Mesenchymal stem cell (in vitro differentiated cells and primary cell): ENCODE measurements around the gene DMD.

Experiments
- DNase-seq: peaks from one replicate; pipeline ENCODE4 v3.0.0-alpha.2; 2013
- H2AFZ ChIP-seq: one replicate; pipeline ENCODE4 v1.6.1; 2013; ENCODE audit warnings: low read depth, mild to moderate bottlenecking, control low read depth, inconsistent platforms, low read length, moderate library complexity
- H2AK5ac ChIP-seq: 2 replicates; pipeline ENCODE4 v1.6.1; 2013; ENCODE audit warnings: low read length, moderate library complexity, mild to moderate bottlenecking, inconsistent platforms; ENCODE audit not compliant: severe bottlenecking
- H2BK120ac ChIP-seq: one replicate; pipeline ENCODE4 v1.6.1; 2013; ENCODE audit warnings: low read depth, mild to moderate bottlenecking, inconsistent platforms, low read length, moderate library complexity
- H2BK12ac ChIP-seq, 2 experiments: one replicate each; pipeline ENCODE4 v1.6.1; 2013; ENCODE audit warnings: inconsistent platforms in 2 of 2, low read length in 2 of 2, mild to moderate bottlenecking in 2 of 2, moderate library complexity in 2 of 2, control low read depth in 1 of 2
- H2BK15ac ChIP-seq: one replicate; pipeline ENCODE4 v1.6.1; 2013; ENCODE audit warnings: mild to moderate bottlenecking, low read depth, inconsistent platforms; ENCODE audit not compliant: poor library complexity, severe bottlenecking
- H2BK5ac ChIP-seq: 2 replicates; pipeline ENCODE4 v1.6.1; 2013; ENCODE audit warnings: low read depth, mild to moderate bottlenecking, low read length, control low read depth, inconsistent platforms; ENCODE audit not compliant: poor library complexity, severe bottlenecking
- H3K14ac ChIP-seq, 2 experiments: one replicate each; pipeline ENCODE4 v1.6.1; 2013; ENCODE audit warnings: inconsistent platforms in 2 of 2, low read length in 2 of 2, control low read depth in 1 of 2, mild to moderate bottlenecking in 1 of 2, moderate library complexity in 1 of 2
- H3K18ac ChIP-seq, 2 experiments: one replicate each; pipeline ENCODE4 v1.6.1; 2013; ENCODE audit warnings: inconsistent platforms in 2 of 2, low read length in 2 of 2, control low read depth in 1 of 2, low read depth in 1 of 2, mild to moderate bottlenecking in 1 of 2
- H3K23ac ChIP-seq, 2 experiments: one replicate each; pipeline ENCODE4 v1.6.1; 2013; ENCODE audit warnings: inconsistent platforms in 2 of 2, low read length in 2 of 2, mild to moderate bottlenecking in 2 of 2, moderate library complexity in 2 of 2, control low read depth in 1 of 2
- H3K27ac ChIP-seq: 2 replicates; pipeline ENCODE4 v1.5.1; 2013; ENCODE audit warnings: mild to moderate bottlenecking, moderate library complexity, low read length, control low read depth, inconsistent platforms; ENCODE audit not compliant: poor library complexity, severe bottlenecking
- H3K27me3 ChIP-seq, 2 experiments: 2 replicates each; pipeline versions ENCODE4 v1.6.1 to v1.7.0; 2013; ENCODE audit warnings: low read length in 2 of 2, mild to moderate bottlenecking in 2 of 2, moderate library complexity in 2 of 2, control low read depth in 1 of 2, inconsistent platforms in 1 of 2; ENCODE audit not compliant: control insufficient read depth in 1 of 2, insufficient read depth in 1 of 2
- H3K36me3 ChIP-seq, 2 experiments: 2 replicates each; pipeline versions ENCODE4 v1.6.1 to v1.7.0; 2013; ENCODE audit warnings: low read length in 2 of 2, control low read depth in 1 of 2, inconsistent platforms in 1 of 2, low read depth in 1 of 2, mild to moderate bottlenecking in 1 of 2; ENCODE audit not compliant: insufficient read depth in 2 of 2, control insufficient read depth in 1 of 2
- H3K4ac ChIP-seq, 2 experiments: one replicate each; pipeline ENCODE4 v1.6.1; 2013; ENCODE audit warnings: inconsistent platforms in 2 of 2, low read length in 2 of 2, mild to moderate bottlenecking in 2 of 2, moderate library complexity in 2 of 2, control low read depth in 1 of 2, low read depth in 1 of 2
- H3K4me1 ChIP-seq: 2 replicates; pipeline ENCODE4 v1.6.1; 2013; ENCODE audit warnings: low read depth, low read length, control low read depth; ENCODE audit not compliant: control insufficient read depth, insufficient read depth
- H3K4me2 ChIP-seq: 2 replicates; pipeline ENCODE4 v1.6.1; 2013; ENCODE audit warnings: low read length, mild to moderate bottlenecking, inconsistent platforms; ENCODE audit not compliant: poor library complexity, severe bottlenecking
- H3K4me3 ChIP-seq, 2 experiments: 2 replicates each; pipeline versions ENCODE4 v1.5.1 to v1.7.0; 2013; ENCODE audit warnings: low read length in 2 of 2, mild to moderate bottlenecking in 2 of 2, control low read depth in 1 of 2, low read depth in 1 of 2; ENCODE audit not compliant: insufficient read depth in 1 of 2
- H3K79me1 ChIP-seq: replicated peaks from 2 replicates; pipeline ENCODE4 v1.6.1; 2013; ENCODE audit warnings: mild to moderate bottlenecking, control low read depth, low read length, inconsistent platforms; ENCODE audit not compliant: poor library complexity, severe bottlenecking
- H3K9ac ChIP-seq: 2 replicates; pipeline ENCODE4 v1.7.0; 2013; ENCODE audit warnings: mild to moderate bottlenecking, low read length, moderate library complexity
- H3K9me3 ChIP-seq: 2 replicates; pipeline ENCODE4 v1.7.0; 2013; ENCODE audit warnings: mild to moderate bottlenecking, low read length; ENCODE audit not compliant: control insufficient read depth
- H4K8ac ChIP-seq: one replicate; pipeline ENCODE4 v1.6.1; 2013; ENCODE audit warnings: inconsistent platforms, mild to moderate bottlenecking, low read length, moderate library complexity
- H4K91ac ChIP-seq: one replicate; pipeline ENCODE4 v1.6.1; 2013; ENCODE audit warnings: mild to moderate bottlenecking, low read length, inconsistent platforms
- WGBS: methylation state at CpG from one replicate; pipeline ENCODE4 v1.1.7; 2013; ENCODE audit warnings: mixed read lengths; 5-methylcytosine and 5-hydroxymethylcytosine counted together

DMD gene

DNA sequence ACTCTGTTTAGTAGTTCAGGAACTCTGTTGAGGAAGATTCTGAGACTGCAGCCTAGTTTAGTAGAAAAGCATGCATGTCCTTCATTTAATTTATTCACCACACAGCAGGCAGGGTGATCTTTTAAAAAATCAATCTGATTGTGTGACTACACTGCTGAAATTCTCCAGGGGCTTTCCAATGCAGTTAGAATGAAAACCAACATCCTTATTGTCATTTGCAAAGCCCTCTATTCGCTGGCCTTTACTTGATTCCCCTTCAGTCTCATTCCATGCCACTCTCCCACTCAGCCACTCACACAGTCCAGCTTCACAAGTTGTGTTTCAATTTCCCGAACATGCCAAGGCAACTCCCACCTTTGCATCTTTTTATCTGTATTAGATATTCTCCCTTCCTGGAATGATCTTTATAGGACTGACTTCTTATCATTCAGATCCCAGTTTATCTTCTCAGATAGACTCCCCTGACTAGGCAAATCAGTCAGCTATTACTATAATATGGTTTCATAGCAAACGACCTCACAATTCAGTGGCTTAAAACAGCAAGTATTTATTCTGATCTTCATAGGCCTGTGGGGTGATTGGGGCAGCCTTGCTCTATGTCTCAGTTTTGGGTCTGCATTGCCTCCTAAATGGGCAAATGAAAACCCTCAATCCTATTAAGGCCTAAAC is 2118.2 kb downstream of the DMD start:
- Histone ChIP-seq H3K27me3 (no peaks in the 10 kb centered on the region), H4K8ac (no peak overlapping the region), H2BK15ac (no peak overlapping the region), H2AK5ac (no peak overlapping the region), H2AFZ (no peak overlapping the region), H2BK5ac (no peak overlapping the region), H2BK12ac (no peak overlapping the region), H3K23ac (no peak overlapping the region), H3K4me3 (no peak overlapping the region), H3K4ac (no peak overlapping the region), H3K14ac (no peak overlapping the region), H3K27ac (no peak overlapping the region), H3K4me1 (no peaks in the 10 kb centered on the region), H3K36me3 (no peaks in the 10 kb centered on the region), H3K79me1 (no peaks in the 10 kb centered on the region), H3K18ac (no peak overlapping the region), H3K4me2 (no peak overlapping the region), H2BK120ac (no peak overlapping the region), H3K9me3 (peaks cover 3% of the 10 kb centered on the region), H3K9ac (no peak overlapping the region), H4K91ac (no peak overlapping the region)
- 74% methylated on average over 3 of the region's 3 CpGs for WGBS
- no peak for DNase-seq

DNA sequence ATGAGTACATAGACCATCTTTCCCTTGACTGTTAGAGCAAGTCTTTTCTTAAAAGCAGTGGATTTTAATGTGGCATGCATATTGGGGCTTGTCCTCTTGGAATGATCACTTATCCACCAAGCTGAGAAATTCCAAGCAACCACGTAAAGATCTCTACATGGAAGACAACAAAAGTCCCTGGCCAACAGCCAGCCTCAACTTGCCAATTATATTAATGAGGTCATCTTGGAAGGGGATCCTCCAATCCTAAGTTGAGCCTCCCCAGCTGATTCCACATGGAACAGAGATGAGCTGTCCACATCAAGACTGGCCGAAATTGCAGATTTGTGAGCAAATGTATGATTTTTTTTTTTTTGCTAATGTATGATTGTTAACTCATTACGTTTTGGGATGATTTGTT is 2118.9 kb downstream of the DMD start:
- Histone ChIP-seq H3K4me1 (no peaks in the 10 kb centered on the region), H2BK15ac (no peak overlapping the region), H2BK12ac (no peak overlapping the region), H3K9ac (no peak overlapping the region), H3K27me3 (no peaks in the 10 kb centered on the region), H3K36me3 (no peaks in the 10 kb centered on the region), H4K8ac (no peak overlapping the region), H3K18ac (no peak overlapping the region), H4K91ac (no peak overlapping the region), H3K27ac (no peak overlapping the region), H3K23ac (no peak overlapping the region), H2BK120ac (no peak overlapping the region), H3K9me3 (peaks cover 3% of the 10 kb centered on the region), H3K4me3 (no peak overlapping the region), H2AFZ (no peak overlapping the region), H2BK5ac (no peak overlapping the region), H3K4ac (no peak overlapping the region), H3K14ac (no peak overlapping the region), H3K79me1 (no peaks in the 10 kb centered on the region), H3K4me2 (no peak overlapping the region), H2AK5ac (no peak overlapping the region)
- no peak for DNase-seq
- 71% methylated on average over 1 of the region's 3 CpGs for WGBS

DNA sequence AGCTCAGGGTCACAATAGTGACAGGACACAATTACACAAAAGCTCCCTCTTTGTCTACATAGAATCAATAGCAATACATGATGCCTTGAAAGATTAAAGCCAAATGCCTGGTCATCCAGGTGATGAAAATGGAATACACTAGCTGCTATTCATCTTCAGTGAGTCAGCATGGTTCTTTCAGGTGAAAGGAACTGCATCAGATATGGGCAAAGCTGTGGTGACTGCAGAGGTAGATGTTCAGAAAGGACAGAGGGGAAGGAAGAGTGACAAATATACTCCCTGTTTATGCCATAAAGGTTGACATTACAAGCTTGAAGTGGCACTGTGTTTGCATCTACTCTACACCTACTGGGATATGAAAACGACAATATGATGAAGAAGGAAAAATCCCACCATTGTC is 2119.5 kb downstream of the DMD start:
- Histone ChIP-seq H4K91ac (no peak overlapping the region), H3K23ac (no peak overlapping the region), H3K4me3 (no peak overlapping the region), H2BK5ac (no peak overlapping the region), H3K9me3 (peaks cover 3% of the 10 kb centered on the region), H3K14ac (no peak overlapping the region), H4K8ac (no peak overlapping the region), H2AFZ (no peak overlapping the region), H3K79me1 (no peaks in the 10 kb centered on the region), H3K36me3 (no peaks in the 10 kb centered on the region), H3K9ac (no peak overlapping the region), H2BK15ac (no peak overlapping the region), H3K4ac (no peak overlapping the region), H3K27ac (no peak overlapping the region), H3K18ac (no peak overlapping the region), H3K4me1 (no peaks in the 10 kb centered on the region), H3K4me2 (no peak overlapping the region), H3K27me3 (no peaks in the 10 kb centered on the region), H2BK120ac (no peak overlapping the region), H2BK12ac (no peak overlapping the region), H2AK5ac (no peak overlapping the region)
- no peak for DNase-seq
- WGBS = no CpG with 5 or more reads among the region's 1 CpG

DNA sequence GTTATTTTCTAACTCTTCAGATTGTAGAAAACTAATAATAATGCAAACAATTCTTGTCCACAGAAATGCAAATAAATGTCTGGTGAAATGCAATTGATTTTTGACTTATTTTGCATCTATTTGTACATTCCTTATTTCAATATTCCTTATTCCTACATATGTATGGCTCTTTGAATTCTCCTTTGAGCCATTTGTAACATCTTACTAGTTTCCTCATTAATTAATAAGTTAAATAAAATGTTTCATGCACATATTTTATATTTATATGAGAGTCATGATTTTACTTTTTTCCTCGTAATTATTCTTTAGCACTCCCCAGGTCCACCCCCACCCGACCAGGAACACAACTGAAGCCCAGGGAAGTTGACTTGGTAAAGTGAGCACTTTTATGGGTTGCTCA is 2136.8 kb downstream of the DMD start:
- Histone ChIP-seq H3K36me3 (no peaks in the 10 kb centered on the region), H2BK12ac (no peak overlapping the region), H4K91ac (no peak overlapping the region), H3K4me3 (no peak overlapping the region), H2BK15ac (no peak overlapping the region), H3K4me1 (no peaks in the 10 kb centered on the region), H4K8ac (no peak overlapping the region), H2BK120ac (no peak overlapping the region), H3K18ac (no peak overlapping the region), H3K9ac (no peak overlapping the region), H3K4ac (no peak overlapping the region), H2BK5ac (no peak overlapping the region), H3K79me1 (no peaks in the 10 kb centered on the region), H3K14ac (no peak overlapping the region), H2AFZ (no peak overlapping the region), H3K4me2 (no peak overlapping the region), H3K9me3 (peaks cover 14% of the 10 kb centered on the region), H3K27me3 (no peaks in the 10 kb centered on the region), H3K23ac (no peak overlapping the region), H3K27ac (no peak overlapping the region), H2AK5ac (no peak overlapping the region)
- WGBS = no CpG with 5 or more reads among the region's 2 CpGs
- no peak for DNase-seq
